ENCODE results near the gene C6orf89. TPM values are rescaled to one million over a fixed set of nuclear protein-coding genes. Genes with fewer than 3 reads are reported as not detected.

C6orf89 gene
- total RNA-seq, 1 donor from 2014 or later: 79.4 TPM

GRCh38 chr6:36970892-36971842 is 85.4 kb downstream of the C6orf89 start:
- DNase-seq (ENCODE audit: missing footprints): no peak
- intact Hi-C loops (cut with DNase I): loop anchor here (5.0 kb wide), 1 partner anchor 64 kb away; no protein-coding TSS in a partner anchor
- ATAC-seq: no peak

DNA sequence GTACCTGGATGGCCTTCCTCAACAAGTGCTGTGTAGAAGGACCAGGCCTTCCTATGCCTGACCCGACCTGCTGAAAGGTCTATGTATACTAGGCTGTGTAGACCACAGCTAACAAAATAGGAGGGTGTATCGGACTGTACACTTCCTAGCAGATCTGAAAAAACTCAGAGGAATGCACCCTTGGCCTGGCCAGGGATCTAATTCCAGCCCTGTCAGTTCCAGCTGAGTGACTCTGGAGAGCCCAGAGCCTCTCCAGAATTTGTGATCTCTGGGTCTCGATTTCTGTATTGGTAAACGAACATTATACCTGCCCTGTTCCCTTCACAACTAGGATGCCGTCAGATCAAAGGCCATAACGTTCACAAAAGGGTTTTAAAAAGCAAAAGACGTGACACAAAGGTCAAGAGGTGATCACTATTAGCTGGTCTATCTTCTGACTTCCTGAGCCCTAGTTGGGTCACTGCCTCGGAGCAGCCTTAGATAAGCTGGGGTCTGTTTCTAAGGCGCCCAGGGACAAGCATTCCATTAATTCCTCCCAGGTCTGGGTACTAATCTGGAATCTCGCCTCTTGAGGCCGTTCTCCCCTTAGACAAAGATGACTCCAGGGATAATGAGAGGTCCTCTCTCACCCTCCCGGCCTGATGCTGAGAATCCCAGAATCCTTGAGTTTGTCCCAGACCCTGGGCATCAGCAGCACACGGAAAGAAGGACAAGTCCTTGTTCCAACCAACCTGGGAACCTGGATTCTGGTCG is 86.3 kb downstream of the C6orf89 start:
- intact Hi-C loops (cut with DNase I): loop anchor here (2.0 to 5.0 kb wide), 2 partner anchors 65 to 131 kb away; no protein-coding TSS in a partner anchor
- DNase-seq (ENCODE audit: missing footprints): no peak

GRCh38 chr6:36973190-36973589 is 87.4 kb downstream of the C6orf89 start:
- DNase-seq (ENCODE audit: missing footprints): no peak
- ATAC-seq: no peak
- intact Hi-C loops (cut with DNase I): loop anchor here (2.0 to 5.0 kb wide), 2 partner anchors 66 to 132 kb away; no protein-coding TSS in a partner anchor

More for the DNA sequence above, 86.3 kb downstream of the C6orf89 start:
- no peak for ATAC-seq

- peak; percentile 79 for DNase-seq (ENCODE audit: missing footprints)
- intact Hi-C loops (cut with DNase I): loop anchor here (2.0 to 5.0 kb wide), 2 partner anchors 66 to 133 kb away; no protein-coding TSS in a partner anchor
- peak; percentile 62 for ATAC-seq
Measured at GRCh38 chr6:36973647-36974046, 87.9 kb downstream of the C6orf89 start.

DNA sequence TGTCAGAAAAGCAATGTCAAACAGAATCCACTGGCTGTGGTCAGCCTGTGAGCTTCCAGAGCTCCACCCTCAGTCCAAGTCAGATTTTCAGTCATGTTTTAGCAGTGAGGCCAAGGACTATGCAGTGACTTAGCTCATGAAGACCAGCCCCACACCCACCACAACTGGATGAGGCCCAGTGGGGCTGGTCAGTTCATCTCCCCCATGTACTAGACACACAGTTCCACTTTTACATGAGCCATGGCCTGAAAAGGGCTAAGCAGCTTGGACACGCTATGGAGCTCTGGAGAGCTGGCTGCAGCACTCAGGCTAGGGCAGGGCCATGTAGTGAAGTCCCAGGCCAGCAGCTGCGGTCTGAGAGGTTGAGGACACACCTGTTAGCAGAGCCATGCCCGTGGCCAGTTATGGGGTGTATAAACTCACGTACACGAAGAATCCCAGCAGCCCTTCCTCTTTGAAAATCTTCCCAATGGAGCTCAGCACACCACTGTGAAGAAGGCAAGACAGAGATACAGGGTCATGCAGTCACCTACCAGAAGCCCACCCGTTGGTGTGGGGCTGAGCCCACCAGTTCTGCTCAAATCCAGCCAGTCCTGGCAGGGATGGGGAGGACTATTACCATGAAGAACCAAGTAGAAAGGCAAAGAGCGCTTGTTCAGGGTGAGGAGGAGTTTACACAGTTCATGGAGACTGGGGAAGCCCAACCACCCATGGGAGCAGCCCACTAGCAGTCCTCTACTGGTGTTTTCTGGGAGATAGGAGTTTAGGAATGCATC is 89.7 kb downstream of the C6orf89 start:
- DNase-seq (ENCODE audit: missing footprints) (no peak), ATAC-seq (no peak)

DNA sequence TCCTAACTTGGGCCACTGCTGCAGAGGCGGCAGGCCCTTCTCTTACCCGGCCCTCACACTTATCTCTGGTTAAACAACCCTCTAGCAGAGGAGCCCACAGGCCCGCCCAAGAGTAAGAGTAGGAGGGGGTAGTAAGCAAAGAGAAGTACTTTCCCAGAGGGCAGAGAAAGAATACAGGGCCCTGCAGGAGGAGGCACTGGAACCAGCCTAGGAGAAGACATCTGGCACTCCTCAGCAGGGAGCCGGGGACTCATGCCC is 90.2 kb downstream of the C6orf89 start:
- intact Hi-C loops (cut with DNase I): no loop called here
- DNase-seq (ENCODE audit: missing footprints) (no peak), ATAC-seq (no peak)

More for the DNA sequence above, 89.7 kb downstream of the C6orf89 start:
- intact Hi-C loops (cut with DNase I): no loop called here

- no peak for ATAC-seq
- intact Hi-C loops (cut with DNase I): no loop called here
- no peak for DNase-seq (ENCODE audit: missing footprints)
Measured at GRCh38 chr6:36976509-36976908, 90.8 kb downstream of the C6orf89 start.

DNA sequence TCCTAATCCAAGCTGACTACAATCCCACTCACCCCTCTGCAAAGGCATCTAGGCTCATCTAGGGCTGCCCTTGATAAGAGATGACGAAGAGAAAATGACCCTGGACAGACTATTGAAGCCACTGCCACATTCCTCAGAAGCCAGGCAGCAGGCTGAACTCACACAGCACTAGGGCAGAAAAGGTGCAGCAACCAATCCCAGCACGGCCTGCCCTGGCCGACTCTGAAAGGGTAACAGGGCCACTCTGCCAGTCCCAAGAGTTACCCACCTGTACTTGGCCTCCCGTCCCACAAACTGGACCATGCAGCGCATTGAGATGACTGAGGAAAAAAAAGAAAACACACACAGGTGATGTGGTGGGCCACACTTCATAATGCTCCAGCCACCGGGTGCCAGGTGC is 91.2 kb downstream of the C6orf89 start:
- DNase-seq (ENCODE audit: missing footprints) (no peak), ATAC-seq (no peak)
- intact Hi-C loops (cut with DNase I): no loop called here

DNA sequence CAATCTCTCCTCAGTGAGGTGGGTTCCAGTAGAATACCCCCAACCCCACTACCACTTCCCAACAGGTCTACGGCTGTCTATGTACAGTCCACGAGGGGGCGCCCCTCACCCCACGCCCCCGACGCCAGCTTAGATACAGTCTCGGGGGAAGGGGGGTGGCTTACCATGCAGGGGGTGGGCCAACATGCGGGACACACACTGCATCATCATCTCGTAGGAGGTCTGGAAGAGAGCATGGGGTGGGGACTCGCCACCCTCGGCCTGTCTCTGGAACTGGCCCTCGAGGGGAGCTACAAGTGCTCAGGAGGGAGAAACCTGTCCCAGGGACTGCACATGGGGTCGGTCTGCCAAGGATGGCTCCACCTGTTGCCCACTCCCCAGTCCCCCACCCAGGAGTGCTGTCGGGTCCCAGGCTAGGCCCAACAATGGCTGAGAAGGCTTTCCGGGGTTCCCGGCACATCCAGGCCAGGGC is 91.8 kb downstream of the C6orf89 start:
- intact Hi-C loops (cut with DNase I): no loop called here
- ATAC-seq: no peak

More for the DNA sequence above, 91.8 kb downstream of the C6orf89 start:
- no peak for DNase-seq (ENCODE audit: missing footprints)

Other genes with a start within 250 kb of the C6orf89 start
- 63.8 TPM for gene CDKN1A, start 207.2 kb upstream of the C6orf89 start, total RNA-seq
- gene RAB44, start 188.1 kb upstream of the C6orf89 start, total RNA-seq: 0.08 TPM
- gene CPNE5, start 46.5 kb upstream of the C6orf89 start, total RNA-seq: 10.9 TPM
- gene PPIL1, start 11.1 kb upstream of the C6orf89 start, total RNA-seq: 70.1 TPM
- gene PI16, start 68.8 kb downstream of the C6orf89 start, total RNA-seq: 15.1 TPM
- gene MTCH1, start 100.2 kb downstream of the C6orf89 start, total RNA-seq: 220 TPM
- gene FGD2, start 119.7 kb downstream of the C6orf89 start, total RNA-seq: 7.9 TPM